Measurements from ENCODE around the gene NOTO. TPM values are rescaled to one million over a fixed set of nuclear protein-coding genes. Genes with fewer than 3 reads are reported as not detected.

Gene NOTO
- total RNA-seq, 6 experiments from 2014 or later = not detected

GRCh38 chr2:73256618-73256922, 54.2 kb downstream of the NOTO start:
- no peak for TF ChIP-seq CTCF (IDR thresholded peaks at IDR 0.05)
- no peak for TF ChIP-seq POLR2A (IDR thresholded peaks at IDR 0.05)
- WGBS (ENCODE audit: insufficient coverage, low coverage, low lambda C conversion rate, missing lambda C conversion rate) = no CpG with 5 or more reads among the region's 1 CpG
- intact Hi-C loops (cut with DNase I) = no loop called here

GRCh38 chr2:73257021-73257420, 54.6 kb downstream of the NOTO start:
- Histone ChIP-seq H3K36me3 (peaks cover 0 to 23% (median 13%) of the 10 kb centered on the region in 4 donors), H3K4me3 (no peak overlapping the region), H3K27ac (no peak overlapping the region), H3K4me1 (no peaks in the 10 kb centered on the region), H3K9me3 (no peaks in the 10 kb centered on the region), H3K27me3 (no peaks in the 10 kb centered on the region)
- TF ChIP-seq POLR2A (IDR thresholded peaks at IDR 0.05) = no peak
- TF ChIP-seq CTCF (IDR thresholded peaks at IDR 0.05) = no peak
- no peak for ATAC-seq
- 100% methylated on average over 2 of the region's 2 CpGs for WGBS (ENCODE audit: insufficient coverage, low coverage, low lambda C conversion rate, missing lambda C conversion rate)
- DNase-seq = no peak
- intact Hi-C loops (cut with DNase I) = no loop called here

More at GRCh38 chr2:73256618-73256922, 54.2 kb downstream of the NOTO start:
- no peak for DNase-seq
- H3K4me3 ChIP-seq = no peak overlapping the region
- peaks cover 0 to 27% (median 16%) of the 10 kb centered on the region in 4 donors for H3K36me3 ChIP-seq
- no peak for ATAC-seq
- H3K27me3 ChIP-seq = no peaks in the 10 kb centered on the region
- no peak overlapping the region for H3K27ac ChIP-seq
- H3K4me1 ChIP-seq = no peaks in the 10 kb centered on the region
- H3K9me3 ChIP-seq = no peaks in the 10 kb centered on the region

GRCh38 chr2:73257425-73258125, 55.2 kb downstream of the NOTO start:
- WGBS (ENCODE audit: insufficient coverage, low coverage, low lambda C conversion rate, missing lambda C conversion rate) = 30% methylated on average over 2 of the region's 10 CpGs
- ATAC-seq (no peak), DNase-seq (peak in 2 of 3 donors; percentile 40 to 58)

GRCh38 chr2:73258186-73258912, 56.0 kb downstream of the NOTO start:
- Histone ChIP-seq H3K27ac (no peak overlapping the region), H3K36me3 (peaks cover 0 to 11% (median 4%) of the 10 kb centered on the region in 4 donors), H3K4me1 (no peaks in the 10 kb centered on the region), H3K27me3 (no peaks in the 10 kb centered on the region), H3K9me3 (no peaks in the 10 kb centered on the region), H3K4me3 (no peak overlapping the region)
- no CpG with 5 or more reads among the region's 8 CpGs for WGBS (ENCODE audit: insufficient coverage, low coverage, low lambda C conversion rate, missing lambda C conversion rate)
- DNase-seq (no peak), ATAC-seq (no peak)
- TF ChIP-seq POLR2A (IDR thresholded peaks at IDR 0.05) = no peak
- TF ChIP-seq CTCF (IDR thresholded peaks at IDR 0.05) = no peak
- intact Hi-C loops (cut with DNase I) = no loop called here

More at GRCh38 chr2:73257425-73258125, 55.2 kb downstream of the NOTO start:
- H3K4me1 ChIP-seq = no peaks in the 10 kb centered on the region
- no peaks in the 10 kb centered on the region for H3K9me3 ChIP-seq
- H3K4me3 ChIP-seq = no peak overlapping the region
- intact Hi-C loops (cut with DNase I) = no loop called here
- H3K27me3 ChIP-seq = no peaks in the 10 kb centered on the region
- no peak overlapping the region for H3K27ac ChIP-seq
- TF ChIP-seq CTCF (IDR thresholded peaks at IDR 0.05) (no peak), POLR2A (IDR thresholded peaks at IDR 0.05) (no peak)
- H3K36me3 ChIP-seq = peaks cover 0 to 19% (median 10%) of the 10 kb centered on the region in 4 donors

Measured in right lobe of liver (tissue), 6 donors.